Prostate gland (tissue), 2 donors: ENCODE measurements around the gene LCN12. TPM values are rescaled to one million over a fixed set of nuclear protein-coding genes. Genes with fewer than 3 reads are reported as not detected.

ENCODE experiments used
- DNase-seq: peaks from one replicate; pipeline ENCODE4 v3.0.0-alpha.2; 2019; ENCODE audit warnings: low spot score
- H3K27ac ChIP-seq, 2 donors: fragments of 200-600 bp; sonication (generic); 2 replicates each; pipeline ENCODE4 v1.5.1; 2017 to 2019
- H3K27me3 ChIP-seq: fragments of 200-600 bp; sonication (generic); replicated peaks from 2 replicates; pipeline ENCODE4 v1.5.1; 2019; ENCODE audit not compliant: insufficient read depth
- H3K36me3 ChIP-seq, 2 donors: fragments of 200-600 bp; sonication (generic); 1 replicate in 1 of 2; 2 replicates in 1 of 2; pipeline versions ENCODE4 v1.5.1 to v1.8.1; 2017 to 2019
- H3K4me1 ChIP-seq: fragments of 200-600 bp; sonication (generic); replicated peaks from 2 replicates; pipeline ENCODE4 v1.5.1; 2019
- H3K4me3 ChIP-seq, 2 donors: fragments of 200-600 bp; sonication (generic); 2 replicates each; pipeline ENCODE4 v1.5.1; 2017 to 2019
- H3K9me3 ChIP-seq: fragments of 200-600 bp; sonication (generic); 2 replicates; pipeline ENCODE4 v1.5.1; 2017
- CTCF ChIP-seq, 4 experiments: fragments of 200-600 bp in 2 of 4; fragments of 450-650 bp in 2 of 4; sonication (generic) in 2 of 4; IDR thresholded peaks; 1 replicate in 3 of 4; 2 replicates in 1 of 4; pipeline ENCODE4 v1.5.1; 2016 to 2019; ENCODE audit warnings: antibody characterized with exemption in 4 of 4, mild to moderate bottlenecking in 2 of 4, moderate library complexity in 2 of 4
- POLR2A ChIP-seq: fragments of 450-650 bp; IDR thresholded peaks from one replicate; pipeline ENCODE4 v1.6.1; 2016; ENCODE audit warnings: antibody characterized with exemption, mild to moderate bottlenecking
- POLR2AphosphoS5 ChIP-seq: sonication (generic); formaldehyde crosslinking; IDR thresholded peaks from one replicate; pipeline ENCODE4 v1.6.1; 2017; ENCODE audit warnings: antibody characterized with exemption
- WGBS: methylation state at CpG from one replicate; pipeline ENCODE4 v1.1.5; 2018; 5-methylcytosine and 5-hydroxymethylcytosine counted together
- intact Hi-C: fragments of 100-400 bp; cut with DNase I; formaldehyde crosslinking; loops from one replicate; pipeline ENCODE4 v1.14.2; 2022
- total RNA-seq, 2 donors: library from RNA; depleted of rRNA; stranded (reverse); fragments of >200 nt; gene quantifications; one replicate each; pipeline ENCODE4 v1.1.0, GENCODE V29; 2016

The LCN12 gene
- total RNA-seq, 2 donors from 2014 or later, result 4.1 to 13.7 TPM

GRCh38 chr9:136939431-136939995 lies 12.6 kb upstream of the LCN12 start:
- 82% methylated on average over 28 of the region's 28 CpGs for WGBS
- no peak overlapping the region for H3K27ac ChIP-seq
- H3K4me1 ChIP-seq, result no peaks in the 10 kb centered on the region
- H3K27me3 ChIP-seq, result no peaks in the 10 kb centered on the region
- no peaks in the 10 kb centered on the region for H3K9me3 ChIP-seq
- intact Hi-C loops, result no loop called here
- DNase-seq, result no peak
- TF ChIP-seq POLR2AphosphoS5 (no peak), CTCF (IDR thresholded peaks at IDR 0.05) (no peak), POLR2A (no peak)
- peaks cover 21 to 26% of the 10 kb centered on the region in 2 donors for H3K36me3 ChIP-seq
- H3K4me3 ChIP-seq, result no peak overlapping the region

- no peaks in the 10 kb centered on the region for H3K27me3 ChIP-seq
- no peaks in the 10 kb centered on the region for H3K4me1 ChIP-seq
- DNase-seq, result no peak
- no peak overlapping the region for H3K27ac ChIP-seq
- peaks cover 21 to 26% of the 10 kb centered on the region in 2 donors for H3K36me3 ChIP-seq
- H3K4me3 ChIP-seq, result no peak overlapping the region
- H3K9me3 ChIP-seq, result no peaks in the 10 kb centered on the region
- intact Hi-C loops, result no loop called here
- TF ChIP-seq POLR2AphosphoS5 (no peak), CTCF (IDR thresholded peaks at IDR 0.05) (no peak), POLR2A (no peak)
- 71% methylated on average over 16 of the region's 16 CpGs for WGBS
Measured at GRCh38 chr9:136939996-136940525, 12.0 kb upstream of the LCN12 start.

GRCh38 chr9:136940526-136941230 lies 11.4 kb upstream of the LCN12 start:
- intact Hi-C loops, result no loop called here
- Histone ChIP-seq H3K27me3 (no peaks in the 10 kb centered on the region), H3K27ac (no peak overlapping the region), H3K4me3 (no peak overlapping the region), H3K9me3 (no peaks in the 10 kb centered on the region), H3K36me3 (peaks cover 21 to 26% of the 10 kb centered on the region in 2 donors), H3K4me1 (no peaks in the 10 kb centered on the region)
- 92% methylated on average over 32 of the region's 42 CpGs for WGBS
- TF ChIP-seq CTCF (IDR thresholded peaks at IDR 0.05) (no peak), POLR2AphosphoS5 (no peak), POLR2A (no peak)
- no peak for DNase-seq

- Histone ChIP-seq H3K27ac (no peak overlapping the region), H3K4me1 (no peaks in the 10 kb centered on the region), H3K4me3 (no peak overlapping the region), H3K9me3 (no peaks in the 10 kb centered on the region), H3K27me3 (no peaks in the 10 kb centered on the region), H3K36me3 (peaks cover 21 to 26% of the 10 kb centered on the region in 2 donors)
- no peak for DNase-seq
- intact Hi-C loops, result no loop called here
- 93% methylated on average over 49 of the region's 55 CpGs for WGBS
- TF ChIP-seq POLR2AphosphoS5 (no peak), CTCF (IDR thresholded peaks at IDR 0.05) (no peak), POLR2A (no peak)
Measured at GRCh38 chr9:136941231-136942111, 10.6 kb upstream of the LCN12 start.
